ENCODE results near the gene IL26. TPM values are rescaled to one million over a fixed set of nuclear protein-coding genes. Genes with fewer than 3 reads are reported as not detected.

The IL26 gene
- total RNA-seq, result not detected
- polyA plus RNA-seq, result not detected
- long read RNA-seq, donor 1, result 0 reads
- long read RNA-seq, donor 2, result 0 reads
- long read RNA-seq, donor 3, result 0 reads
- long read RNA-seq, donor 4, result 0 reads
- long read RNA-seq, donor 5, result 0 reads

DNA sequence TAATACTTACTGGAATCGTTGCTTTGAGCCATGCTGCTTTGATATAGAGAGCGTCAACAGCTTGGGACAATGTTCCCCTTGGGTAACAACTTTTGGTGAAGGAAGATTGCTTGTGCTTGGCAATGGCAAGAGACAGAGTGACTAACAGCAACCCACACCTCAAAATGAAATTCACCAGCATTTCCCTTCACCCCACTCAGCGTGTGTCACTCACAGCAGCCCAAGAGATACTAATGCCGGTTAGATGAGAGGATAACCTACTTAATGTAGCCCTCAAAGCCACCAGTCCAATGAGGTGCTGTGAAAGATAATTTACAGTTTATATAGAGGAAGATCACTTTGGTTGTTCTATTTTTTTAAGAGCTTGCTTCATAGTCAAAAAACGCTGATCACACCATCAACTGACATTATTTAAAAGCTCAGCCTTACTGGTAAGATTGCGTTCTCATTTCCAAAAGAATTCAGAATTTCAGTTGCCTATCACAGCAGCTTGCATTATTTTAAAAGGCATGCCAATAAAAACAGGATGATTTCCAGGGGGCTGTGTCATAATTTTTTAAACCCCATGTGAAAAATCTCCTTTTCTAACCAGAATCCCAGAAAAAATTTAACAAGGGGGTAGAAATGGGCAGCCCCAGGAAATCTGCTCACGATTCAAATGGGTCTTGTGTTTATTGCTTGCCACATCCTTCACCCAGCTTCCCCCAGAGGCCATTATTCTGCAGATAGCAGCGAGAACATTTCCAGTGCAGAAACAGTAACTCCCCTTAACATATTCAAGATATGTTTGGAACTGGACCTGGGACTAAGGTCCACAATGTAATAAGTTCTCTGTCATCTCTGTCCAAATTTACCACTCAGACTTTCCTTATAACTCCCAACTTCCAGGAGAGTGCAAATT lies at the start of gene IL26:
IL26 (minus strand) TSS at position 235 of the 901 bp plus-strand sequence; CDS start at position 181, 54 bp downstream.
- Histone ChIP-seq H3K27me3 (ENCODE audit: control insufficient read depth in 3 of 3, insufficient read depth in 3 of 3, low read length in 2 of 3) (peaks cover 0 to 3% (median 0%) of the 10 kb centered on the region in 3 donors), H3K27ac (ENCODE audit: low read depth in 1 of 2, low read length in 1 of 2) (no peak within 1 kb of the TSS), H3K9ac (ENCODE audit: insufficient read depth in 1 of 2, low read length in 2 of 2) (no peak within 1 kb of the TSS), H3K4me3 (no peak within 1 kb of the TSS), H3K36me3 (ENCODE audit: control insufficient read depth in 4 of 4, insufficient read depth in 4 of 4, low read length in 4 of 4) (no peaks in the 10 kb centered on the region), H3K4me1 (ENCODE audit: control insufficient read depth in 5 of 5, insufficient read depth in 5 of 5, low read length in 5 of 5) (peaks cover 0 to 3% (median 0%) of the 10 kb centered on the region in 5 donors), H3K9me3 (ENCODE audit: control insufficient read depth in 4 of 4, insufficient read depth in 3 of 4, low read length in 3 of 4) (no peaks in the 10 kb centered on the region)
- TF ChIP-seq, protein P1, sequence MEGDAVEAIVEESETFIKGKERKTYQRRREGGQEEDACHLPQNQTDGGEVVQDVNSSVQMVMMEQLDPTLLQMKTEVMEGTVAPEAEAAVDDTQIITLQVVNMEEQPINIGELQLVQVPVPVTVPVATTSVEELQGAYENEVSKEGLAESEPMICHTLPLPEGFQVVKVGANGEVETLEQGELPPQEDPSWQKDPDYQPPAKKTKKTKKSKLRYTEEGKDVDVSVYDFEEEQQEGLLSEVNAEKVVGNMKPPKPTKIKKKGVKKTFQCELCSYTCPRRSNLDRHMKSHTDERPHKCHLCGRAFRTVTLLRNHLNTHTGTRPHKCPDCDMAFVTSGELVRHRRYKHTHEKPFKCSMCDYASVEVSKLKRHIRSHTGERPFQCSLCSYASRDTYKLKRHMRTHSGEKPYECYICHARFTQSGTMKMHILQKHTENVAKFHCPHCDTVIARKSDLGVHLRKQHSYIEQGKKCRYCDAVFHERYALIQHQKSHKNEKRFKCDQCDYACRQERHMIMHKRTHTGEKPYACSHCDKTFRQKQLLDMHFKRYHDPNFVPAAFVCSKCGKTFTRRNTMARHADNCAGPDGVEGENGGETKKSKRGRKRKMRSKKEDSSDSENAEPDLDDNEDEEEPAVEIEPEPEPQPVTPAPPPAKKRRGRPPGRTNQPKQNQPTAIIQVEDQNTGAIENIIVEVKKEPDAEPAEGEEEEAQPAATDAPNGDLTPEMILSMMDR (IDR thresholded peaks at IDR 0.05; ENCODE audit: control extremely low read depth, extremely low read depth), result no peak
- WGBS, 2 donors, result 76 to 83% methylated on average over 8 of the region's 8 CpGs
- ATAC-seq (ENCODE audit: insufficient read depth, low FRiP score) (no peak), DNase-seq (no peak)

- no peak for DNase-seq
- H3K4me3 ChIP-seq, result no peak overlapping the region
- H3K27me3 ChIP-seq (ENCODE audit: control insufficient read depth in 3 of 3, insufficient read depth in 3 of 3, low read length in 2 of 3), result no peaks in the 10 kb centered on the region
- no peaks in the 10 kb centered on the region for H3K9me3 ChIP-seq (ENCODE audit: control insufficient read depth in 4 of 4, insufficient read depth in 3 of 4, low read length in 3 of 4)
- TF ChIP-seq, protein P1 (IDR thresholded peaks at IDR 0.05; ENCODE audit: control extremely low read depth, extremely low read depth), result no peak
- no peak overlapping the region for H3K27ac ChIP-seq (ENCODE audit: low read depth in 1 of 2, low read length in 1 of 2)
- ATAC-seq (ENCODE audit: insufficient read depth, low FRiP score), result no peak
- H3K36me3 ChIP-seq (ENCODE audit: control insufficient read depth in 4 of 4, insufficient read depth in 4 of 4, low read length in 4 of 4), result no peaks in the 10 kb centered on the region
- H3K4me1 ChIP-seq (ENCODE audit: control insufficient read depth in 5 of 5, insufficient read depth in 5 of 5, low read length in 5 of 5), result peaks cover 0 to 6% (median 0%) of the 10 kb centered on the region in 5 donors
- no peak overlapping the region for H3K9ac ChIP-seq (ENCODE audit: insufficient read depth in 1 of 2, low read length in 2 of 2)
Observed at GRCh38 chr12:68272732-68273131, 47.1 kb upstream of the IL26 start.

GRCh38 chr12:68271346-68271745 lies 45.7 kb upstream of the IL26 start:
- 60% methylated on average over 8 of the region's 8 CpGs for WGBS, 2 donors
- DNase-seq (peak in 2 of 3 donors; percentile 17 to 38), ATAC-seq (ENCODE audit: insufficient read depth, low FRiP score) (no peak)
- H3K4me3 ChIP-seq, result no peak overlapping the region
- TF ChIP-seq, protein P1 (IDR thresholded peaks at IDR 0.05; ENCODE audit: control extremely low read depth, extremely low read depth), result no peak
- H3K36me3 ChIP-seq (ENCODE audit: control insufficient read depth in 4 of 4, insufficient read depth in 4 of 4, low read length in 4 of 4), result no peaks in the 10 kb centered on the region
- H3K4me1 ChIP-seq (ENCODE audit: control insufficient read depth in 5 of 5, insufficient read depth in 5 of 5, low read length in 5 of 5), result peaks cover 0 to 6% (median 0%) of the 10 kb centered on the region in 5 donors
- no peaks in the 10 kb centered on the region for H3K27me3 ChIP-seq (ENCODE audit: control insufficient read depth in 3 of 3, insufficient read depth in 3 of 3, low read length in 2 of 3)
- H3K27ac ChIP-seq (ENCODE audit: low read depth in 1 of 2, low read length in 1 of 2), result no peak overlapping the region
- no peak overlapping the region for H3K9ac ChIP-seq (ENCODE audit: insufficient read depth in 1 of 2, low read length in 2 of 2)
- H3K9me3 ChIP-seq (ENCODE audit: control insufficient read depth in 4 of 4, insufficient read depth in 3 of 4, low read length in 3 of 4), result no peaks in the 10 kb centered on the region

Measured in lung (tissue), 16 donors.